Hepatic stellate cell (primary cell): ENCODE data around the gene GAGE12J.
A peak's percentile ranks its signal among the peaks of the same experiment; 100 is the strongest.
"Not testable (repeated sequence)": the region's sequence is repeated elsewhere in the genome, so short reads cannot be mapped to it uniquely, and the experiment has no call there.

Experiments
- DNase-seq: peaks from one replicate; pipeline ENCODE4 v3.0.0; 2011; ENCODE audit warnings: low spot score

GAGE12J gene, protein sequence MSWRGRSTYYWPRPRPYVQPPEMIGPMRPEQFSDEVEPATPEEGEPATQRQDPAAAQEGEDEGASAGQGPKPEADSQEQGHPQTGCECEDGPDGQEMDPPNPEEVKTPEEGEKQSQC

GRCh38 chrX:49321737-49322136 is at the start of gene GAGE12J:
TSS of gene GAGE12J (plus strand) at chrX:49322037. CDS start at chrX:49323194, 1,157 bp downstream.
- not testable (repeated sequence) for DNase-seq

DNA sequence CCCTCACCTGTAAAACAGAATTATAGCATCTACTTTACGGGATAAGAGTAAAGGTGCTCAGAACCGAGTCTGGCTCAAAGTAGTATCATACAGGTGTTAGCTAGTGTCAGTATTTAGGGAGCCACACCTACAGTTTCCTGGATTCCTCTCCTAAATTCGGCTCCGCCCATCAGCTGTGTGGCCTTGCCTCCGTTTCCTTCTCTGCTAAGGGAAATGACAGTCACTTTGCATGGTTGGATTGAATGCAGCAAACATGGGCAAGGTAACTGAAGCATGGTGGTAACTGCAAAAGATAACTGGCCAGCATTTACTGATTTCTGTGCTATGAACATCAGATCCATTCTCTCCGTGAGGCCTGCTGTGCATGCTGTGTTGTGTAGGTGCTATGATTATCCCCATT is 49.4 kb upstream of the GAGE12J start:
- DNase-seq: no peak

DNA sequence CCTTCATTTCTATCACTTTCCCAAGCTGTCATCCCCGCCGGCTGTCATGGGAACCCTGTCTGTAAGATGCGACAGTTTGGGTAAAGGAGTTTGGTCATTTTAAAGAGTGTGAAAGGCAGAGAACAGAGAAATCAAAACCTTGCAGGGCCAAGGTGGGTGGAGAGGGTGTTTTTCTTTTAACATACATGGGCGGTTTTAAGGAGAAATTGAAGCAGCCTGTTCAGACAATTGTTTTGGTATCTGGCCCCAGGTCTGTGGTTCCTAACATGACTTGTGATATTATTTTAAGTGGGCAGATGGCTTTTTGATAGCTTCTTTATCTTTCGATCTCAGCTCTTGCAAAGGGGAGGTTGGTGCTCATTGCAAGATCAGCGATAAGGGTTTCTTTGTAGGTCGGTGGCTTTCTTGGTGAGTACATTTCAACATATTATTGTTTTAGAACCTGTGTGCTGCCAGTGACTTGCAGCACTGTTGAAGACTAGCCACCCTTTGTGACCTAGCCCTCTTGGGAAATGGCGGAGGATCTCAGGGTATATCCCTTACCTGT is 48.6 kb upstream of the GAGE12J start:
- DNase-seq: no peak

GRCh38 chrX:49276207-49276606 is 45.6 kb upstream of the GAGE12J start:
- no peak for DNase-seq

DNA sequence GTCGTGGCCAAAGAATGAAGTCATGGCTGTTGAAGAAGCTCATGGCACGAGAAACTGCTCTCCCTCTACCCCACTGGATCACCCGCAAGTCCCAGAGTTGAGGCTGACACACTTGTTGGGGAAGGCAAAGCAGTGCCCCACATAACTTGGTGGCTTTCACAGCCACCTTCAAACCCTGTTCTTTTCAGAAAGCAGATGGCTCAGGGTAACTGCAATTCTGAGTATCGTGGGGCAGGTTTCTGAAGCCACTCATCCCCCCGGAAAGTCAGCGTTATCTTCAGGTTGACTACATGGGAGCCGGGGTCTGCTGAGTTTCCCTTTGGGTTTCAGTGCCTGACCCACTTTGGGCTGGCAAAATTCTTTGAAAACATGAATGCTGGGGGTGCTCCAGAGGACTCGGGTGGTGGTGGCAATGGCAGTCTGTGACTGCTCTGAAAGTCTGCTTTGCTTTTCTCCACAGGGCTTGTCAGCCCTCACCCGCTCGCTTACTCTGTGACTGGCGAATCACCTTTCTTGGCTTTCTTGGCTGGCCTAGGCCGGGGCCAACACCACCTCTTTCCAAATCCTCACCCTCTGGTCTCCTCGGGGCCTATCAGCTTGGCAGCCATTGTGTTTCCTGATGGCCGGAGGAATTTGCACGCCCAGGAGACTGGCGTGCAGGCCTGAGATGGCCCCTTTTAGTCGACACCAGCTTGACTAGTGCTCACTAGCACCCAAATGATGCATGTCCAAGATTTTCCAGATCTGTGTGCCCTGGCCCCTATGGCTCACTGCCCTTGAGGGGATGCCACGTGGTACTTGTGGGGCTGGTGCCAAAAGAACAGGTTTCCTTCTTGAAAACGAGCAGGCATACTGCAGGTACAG is 44.9 kb upstream of the GAGE12J start:
- no peak for DNase-seq

DNA sequence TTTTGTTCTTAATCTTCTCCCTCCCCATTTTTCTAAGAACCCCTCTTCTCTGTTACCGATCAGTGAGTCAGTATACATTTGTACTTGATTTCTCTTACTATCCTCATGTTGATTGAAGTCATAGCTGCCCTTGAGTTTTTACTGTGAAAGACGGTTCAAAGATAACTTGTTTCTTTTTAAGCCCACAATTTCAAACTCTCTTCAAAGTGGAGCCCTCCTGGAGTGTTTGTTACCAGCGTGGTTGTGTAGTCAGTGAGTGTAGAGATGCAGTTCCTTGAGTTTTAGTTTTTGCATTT is 44.4 kb upstream of the GAGE12J start:
- DNase-seq: no peak

GRCh38 chrX:49278081-49278480 is 43.8 kb upstream of the GAGE12J start:
- DNase-seq: no peak

DNA sequence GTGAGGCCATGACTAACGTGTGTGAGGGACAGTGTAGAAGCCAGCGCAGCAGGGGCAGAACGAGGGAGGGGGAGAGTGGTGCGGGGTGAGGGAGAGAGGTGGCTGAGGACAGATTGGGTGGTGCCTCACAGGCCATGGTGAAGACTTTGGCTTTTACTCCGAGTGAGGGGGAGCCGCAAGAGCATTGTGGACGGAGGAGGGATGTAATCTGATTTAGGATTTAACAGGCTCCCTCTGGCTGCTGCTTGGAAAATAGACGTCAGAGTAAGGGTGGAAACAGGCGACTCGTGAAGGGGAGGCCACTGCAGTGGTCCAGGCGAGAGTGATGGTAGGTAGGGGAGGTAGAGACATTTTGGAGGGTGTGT is 39.2 kb upstream of the GAGE12J start:
- peak; percentile 27 for DNase-seq

DNA sequence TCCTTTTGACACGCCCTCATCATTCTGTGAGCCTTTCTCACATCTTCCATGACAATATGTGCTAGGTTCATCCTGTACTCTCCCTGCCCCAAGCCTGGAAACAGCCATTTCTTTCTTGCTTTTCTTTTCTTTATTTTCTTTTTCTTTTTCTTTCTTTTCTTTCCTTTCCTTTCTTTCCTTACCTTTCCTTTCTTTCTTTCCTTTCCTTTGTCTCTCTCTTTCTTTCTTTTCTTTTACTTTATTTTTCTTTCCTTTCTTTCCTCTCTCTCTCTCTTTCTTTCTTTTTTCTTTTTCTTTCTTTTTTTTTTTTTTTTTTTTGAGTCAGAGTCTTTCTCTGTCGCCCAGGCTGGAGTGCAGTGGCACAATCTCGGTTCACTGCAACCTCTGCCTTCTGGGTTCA is 37.6 kb upstream of the GAGE12J start:
- DNase-seq: no peak

- no peak for DNase-seq
These were observed 35.7 kb upstream of the GAGE12J start for GRCh38 chrX:49286136-49286535.

- DNase-seq: no peak
These were observed 35.3 kb upstream of the GAGE12J start for GRCh38 chrX:49286581-49286980.

DNA sequence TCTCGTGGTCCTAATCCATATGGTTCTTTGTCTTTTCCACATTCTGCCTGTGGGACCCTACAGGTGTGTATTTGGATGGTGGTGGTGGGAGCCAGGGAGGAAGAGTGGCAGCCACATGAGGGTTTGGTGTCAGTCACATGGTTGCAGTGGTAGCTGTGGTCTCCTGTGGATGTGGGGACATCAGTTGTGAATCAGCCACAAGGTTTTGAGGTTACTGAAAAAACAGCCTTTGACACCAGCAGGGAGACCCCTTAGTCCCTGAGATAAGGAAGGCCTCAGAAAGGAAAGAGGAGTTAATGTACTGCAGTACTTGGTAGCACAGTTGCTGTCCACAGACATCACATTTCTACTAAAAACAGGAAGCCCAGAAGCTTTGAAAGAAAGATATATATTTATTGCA is 34.2 kb upstream of the GAGE12J start:
- DNase-seq: no peak

DNA sequence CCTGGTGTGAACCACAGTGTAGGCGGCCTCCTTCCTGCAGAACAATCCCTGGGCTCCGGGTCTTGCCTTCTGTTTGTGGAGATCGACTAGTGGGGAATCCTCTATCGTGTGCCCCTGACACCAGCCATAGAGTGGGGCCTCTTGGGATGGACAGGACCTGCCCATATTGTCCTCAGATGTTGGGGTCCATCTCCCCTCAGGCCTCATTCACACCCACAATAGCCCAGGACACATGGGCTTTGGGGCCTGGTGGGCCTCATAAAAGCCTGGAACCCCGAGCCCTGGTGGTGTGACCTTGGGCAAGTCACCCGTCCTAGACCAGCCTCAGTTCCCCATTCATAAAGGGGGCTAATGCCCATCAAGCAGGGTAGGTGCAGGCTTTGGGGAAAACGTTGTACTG is 31.6 kb upstream of the GAGE12J start:
- DNase-seq: no peak

GRCh38 chrX:49291615-49292337 is 30.1 kb upstream of the GAGE12J start:
- peak; percentile 31 for DNase-seq

DNA sequence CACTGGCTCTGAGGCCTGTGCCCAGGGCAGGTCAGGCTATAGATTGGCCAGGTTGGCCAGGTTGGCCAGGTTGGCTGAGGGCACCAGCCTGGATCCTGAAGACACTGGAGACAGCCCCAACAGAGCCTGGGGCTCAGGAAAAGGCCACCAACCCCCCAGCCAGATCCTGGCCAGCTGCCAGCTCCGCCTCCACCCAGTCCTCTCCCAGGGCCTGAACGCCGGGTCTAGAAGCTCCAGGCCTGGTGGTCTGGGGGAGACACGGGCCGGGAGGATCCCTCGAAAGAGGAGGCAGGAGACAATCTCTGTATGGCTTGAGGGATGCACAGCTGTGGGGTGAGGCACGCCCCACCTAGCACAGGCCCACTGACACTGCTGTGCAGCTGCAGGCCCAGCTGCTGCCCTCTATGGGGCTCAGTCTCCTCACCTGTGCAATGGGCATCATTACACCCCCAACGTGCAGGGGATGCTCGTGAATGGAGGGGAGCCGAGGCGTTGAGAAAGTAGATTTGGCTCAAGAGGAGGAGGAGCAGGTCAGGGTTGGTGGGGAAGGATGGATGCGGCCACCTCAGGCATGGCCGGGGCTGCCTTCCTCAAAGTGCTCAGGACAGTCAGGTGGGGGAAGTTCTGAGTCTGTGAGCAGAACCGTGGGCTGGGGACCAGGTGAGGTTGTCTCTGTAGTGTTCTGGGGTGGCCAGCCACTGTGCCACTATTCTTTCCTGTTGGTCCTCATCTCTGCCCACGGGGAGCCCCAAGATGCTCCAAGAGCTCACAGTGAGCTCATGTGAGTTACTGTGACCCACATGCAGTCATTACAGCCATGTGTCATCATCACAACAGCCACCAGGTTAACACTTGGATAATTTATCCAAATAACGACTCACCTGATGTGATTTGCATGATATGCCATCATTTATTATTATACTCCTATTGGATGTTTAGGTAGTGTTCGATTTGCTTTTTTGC is 29.2 kb upstream of the GAGE12J start:
- DNase-seq: no peak

GRCh38 chrX:49299293-49299692 is 22.5 kb upstream of the GAGE12J start:
- not testable (repeated sequence) for DNase-seq

DNA sequence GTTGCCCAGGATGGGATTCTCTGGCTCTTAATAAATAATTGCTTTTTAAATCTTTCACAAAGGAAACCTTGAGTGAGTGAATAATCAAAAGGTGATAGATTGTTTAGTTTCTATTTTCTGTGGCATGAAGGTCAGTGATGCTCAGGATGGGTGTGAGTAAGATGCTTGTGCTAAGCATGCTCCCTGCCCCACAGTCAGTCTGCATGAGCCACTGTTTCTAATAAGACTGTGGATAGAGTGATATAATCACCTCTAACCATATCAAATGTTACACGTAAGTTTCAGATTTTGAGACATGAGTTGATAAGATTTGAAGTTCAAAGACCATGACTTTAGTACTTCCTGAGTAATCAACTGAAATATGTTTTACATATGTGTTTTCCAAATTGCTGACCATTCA is 21.1 kb upstream of the GAGE12J start:
- no peak for DNase-seq

GRCh38 chrX:49303346-49303745 is 18.5 kb upstream of the GAGE12J start, which contains the start of gene GAGE10:
TSS of gene GAGE10 (plus strand) at chrX:49303646. CDS start at chrX:49304860, 1,214 bp downstream.
- DNase-seq: no peak

- not testable (repeated sequence) for DNase-seq
These were observed 14.1 kb upstream of the GAGE12J start for GRCh38 chrX:49307775-49308174.

DNA sequence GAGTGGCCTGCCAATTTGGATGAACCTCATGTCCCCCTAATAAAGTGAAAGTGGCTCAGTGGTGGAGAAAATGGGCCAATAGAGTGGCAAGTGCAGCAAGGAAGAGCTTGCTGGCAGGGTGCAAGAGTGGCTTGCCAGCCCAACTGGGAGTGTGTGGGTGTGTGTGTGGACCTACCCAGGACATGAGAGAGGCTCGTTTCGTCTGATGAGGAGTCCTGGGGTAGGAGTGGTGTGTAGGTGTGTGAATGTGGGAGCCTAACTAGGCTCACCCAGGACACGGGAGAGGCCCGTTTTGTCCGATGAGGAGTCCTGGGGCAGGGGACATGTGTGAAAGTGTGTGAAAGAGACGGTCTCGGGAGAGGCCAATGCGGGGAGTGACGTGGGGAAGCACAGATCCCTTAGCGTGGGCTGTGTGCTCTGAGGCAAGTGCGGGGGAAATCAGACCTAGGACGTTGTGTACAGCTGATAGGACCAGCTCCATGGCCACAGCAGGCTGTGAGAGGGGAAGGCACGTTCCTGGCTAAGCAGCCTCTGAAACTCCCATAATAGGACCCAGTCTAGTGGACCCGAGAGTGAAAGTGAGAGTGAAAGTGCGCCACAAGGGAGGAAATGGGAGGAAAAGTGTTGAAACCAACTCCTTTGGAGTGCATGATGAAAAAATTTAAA is 13.1 kb upstream of the GAGE12J start:
- DNase-seq: peak; percentile 26

GRCh38 chrX:49309401-49309981 is 12.3 kb upstream of the GAGE12J start:
- DNase-seq: no peak
